GM18517 (cell line): ENCODE measurements around the gene ASXL3.

Source experiments
- ATAC-seq: cut with Tn5 transposase; IDR thresholded peaks from one replicate; pipeline ENCODE4 v1.9.1; 2021; ENCODE audit warnings: mild to moderate bottlenecking, moderate library complexity; ENCODE audit not compliant: unreplicated experiment

The ASXL3 gene

GRCh38 chr18:33577685-33578517 lies at the start of gene ASXL3:
Gene ASXL3, plus strand, starts transcription at chr18:33578219. Its CDS starts 413 bp downstream, at chr18:33578632.
- ATAC-seq: no peak

GRCh38 chr18:33532978-33533377 lies 45.0 kb upstream of the ASXL3 start:
- ATAC-seq: no peak

GRCh38 chr18:33536904-33537303 lies 41.1 kb upstream of the ASXL3 start:
- no peak for ATAC-seq

GRCh38 chr18:33538418-33539042 lies 39.5 kb upstream of the ASXL3 start:
- no peak for ATAC-seq

- no peak for ATAC-seq
These were observed 37.6 kb upstream of the ASXL3 start for GRCh38 chr18:33540392-33540791.

- ATAC-seq: no peak
These were observed 36.7 kb upstream of the ASXL3 start for GRCh38 chr18:33541316-33541715.

- ATAC-seq: no peak
These were observed 21.2 kb upstream of the ASXL3 start for GRCh38 chr18:33556846-33557245.

GRCh38 chr18:33557706-33558105 lies 20.3 kb upstream of the ASXL3 start:
- no peak for ATAC-seq

GRCh38 chr18:33558529-33558928 lies 19.5 kb upstream of the ASXL3 start:
- no peak for ATAC-seq

GRCh38 chr18:33560686-33561370 lies 17.2 kb upstream of the ASXL3 start:
- ATAC-seq: peak; percentile 62

GRCh38 chr18:33562741-33563140 lies 15.3 kb upstream of the ASXL3 start:
- no peak for ATAC-seq

GRCh38 chr18:33567705-33568104 lies 10.3 kb upstream of the ASXL3 start:
- ATAC-seq: no peak

GRCh38 chr18:33571998-33572787 lies 5.8 kb upstream of the ASXL3 start:
- ATAC-seq: no peak

GRCh38 chr18:33573193-33573592 lies 4.8 kb upstream of the ASXL3 start:
- no peak for ATAC-seq

GRCh38 chr18:33575451-33575850 lies 2.6 kb upstream of the ASXL3 start:
- ATAC-seq: no peak

GRCh38 chr18:33576999-33577646 lies 896 bp upstream of the ASXL3 start:
- ATAC-seq: no peak

GRCh38 chr18:33578518-33579348 lies 714 bp downstream of the ASXL3 start:
- no peak for ATAC-seq

- no peak for ATAC-seq
These were observed 1.6 kb downstream of the ASXL3 start for GRCh38 chr18:33579349-33580215.

GRCh38 chr18:33580546-33580945 lies 2.5 kb downstream of the ASXL3 start:
- ATAC-seq: no peak
